Choroid plexus epithelial cell (primary cell): ENCODE results near the gene SPACA1.

Source experiments
- DNase-seq: peaks from one replicate; pipeline ENCODE4 v3.0.0-alpha.2; 2010; ENCODE audit warnings: low read depth
- H3K4me3 ChIP-seq: 2 replicates; pipeline ENCODE4 v1.5.1; 2011; ENCODE audit warnings: low read depth, mild to moderate bottlenecking, control low read depth, low read length, moderate library complexity
- CTCF ChIP-seq: conservative IDR thresholded peaks from 2 replicates; pipeline ENCODE4 v1.5.1; 2011; ENCODE audit warnings: low read depth, mild to moderate bottlenecking, control low read depth, inconsistent platforms, low read length, moderate library complexity

The SPACA1 gene

GRCh38 chr6:88050140-88050818 is 2.6 kb downstream of the SPACA1 start:
- no peak overlapping the region for H3K4me3 ChIP-seq
- TF ChIP-seq CTCF = no peak
- peak; percentile 35 for DNase-seq

- no peak for TF ChIP-seq CTCF
- DNase-seq = no peak
- no peak overlapping the region for H3K4me3 ChIP-seq
These were observed 11.6 kb downstream of the SPACA1 start for GRCh38 chr6:88059191-88059590.

- TF ChIP-seq CTCF = no peak
- DNase-seq = no peak
- no peak overlapping the region for H3K4me3 ChIP-seq
These were observed 14.7 kb downstream of the SPACA1 start for GRCh38 chr6:88062376-88062775.

GRCh38 chr6:88072462-88072861 is 24.8 kb downstream of the SPACA1 start:
- TF ChIP-seq CTCF = no peak
- no peak for DNase-seq
- no peak overlapping the region for H3K4me3 ChIP-seq

GRCh38 chr6:88074791-88075190 is 27.1 kb downstream of the SPACA1 start:
- no peak for DNase-seq
- TF ChIP-seq CTCF = no peak
- no peak overlapping the region for H3K4me3 ChIP-seq

- no peak overlapping the region for H3K4me3 ChIP-seq
- no peak for TF ChIP-seq CTCF
- no peak for DNase-seq
These were observed 29.7 kb downstream of the SPACA1 start for GRCh38 chr6:88077305-88077704.

- no peak for TF ChIP-seq CTCF
These were observed 39.2 kb downstream of the SPACA1 start for GRCh38 chr6:88086792-88087191.

More at GRCh38 chr6:88086792-88087191, 39.2 kb downstream of the SPACA1 start:
- no peak for DNase-seq
- H3K4me3 ChIP-seq = no peak overlapping the region
